CD4-positive, alpha-beta T cell (primary cell): ENCODE measurements around the gene SDC3. TPM values are rescaled to one million over a fixed set of nuclear protein-coding genes. Genes with fewer than 3 reads are reported as not detected.

Experiments used
- ATAC-seq: fragments of 200-7000 bp; cut with Tn5 transposase; one replicate; pipeline ENCODE4 v1.10.0; 2022; ENCODE audit warnings: mild to moderate bottlenecking; ENCODE audit not compliant: poor library complexity
- CTCF ChIA-PET: fragments of 350-600 bp; sonication (Branson Sonifier 250); formaldehyde crosslinking; loops from one replicate; lab custom pipeline; 2021; ENCODE audit warnings: antibody characterized with exemption, inconsistent platforms; lab: Charles Lee
- POLR2A ChIA-PET: fragments of 350-600 bp; sonication (Branson Sonifier 250); formaldehyde crosslinking; loops from one replicate; lab custom pipeline; 2021; ENCODE audit warnings: antibody characterized with exemption, inconsistent platforms; lab: Charles Lee
- DNase-seq, 14 experiments: peaks; one replicate each; pipeline ENCODE4 v3.0.0-alpha.2; 2013 to 2020; ENCODE audit warnings: mixed read lengths in 2 of 14
- H3K27ac ChIP-seq, 2 donors: one replicate each; pipeline versions ENCODE4 v1.5.1 to v1.7.0; 2013; ENCODE audit warnings: low read length in 2 of 2, low read depth in 1 of 2, mild to moderate bottlenecking in 1 of 2
- H3K27me3 ChIP-seq, 2 experiments: 1 replicate in 1 of 2; 2 replicates in 1 of 2; pipeline versions ENCODE4 v1.6.1 to v1.7.0; 2013; ENCODE audit warnings: low read length in 2 of 2, control low read depth in 1 of 2, mild to moderate bottlenecking in 1 of 2, moderate library complexity in 1 of 2; ENCODE audit not compliant: insufficient read depth in 2 of 2, control insufficient read depth in 1 of 2
- H3K36me3 ChIP-seq: one replicate; pipeline ENCODE4 v1.6.1; 2013; ENCODE audit warnings: low read length, control low read depth; ENCODE audit not compliant: insufficient read depth
- H3K4me1 ChIP-seq: one replicate; pipeline ENCODE4 v1.6.1; 2013; ENCODE audit warnings: low read length, control low read depth; ENCODE audit not compliant: insufficient read depth
- H3K4me3 ChIP-seq: one replicate; pipeline ENCODE4 v1.5.1; 2013; ENCODE audit warnings: mild to moderate bottlenecking, low read length, moderate library complexity
- H3K9me3 ChIP-seq, 2 experiments: 1 replicate in 1 of 2; 2 replicates in 1 of 2; pipeline versions ENCODE4 v1.6.1 to v1.7.0; 2013; ENCODE audit warnings: low read length in 2 of 2, mild to moderate bottlenecking in 2 of 2, control low read depth in 1 of 2, moderate library complexity in 1 of 2; ENCODE audit not compliant: control insufficient read depth in 1 of 2, insufficient read depth in 1 of 2
- H3K27ac Mint-ChIP-seq: one replicate; pipeline ENCODE4 v1.8.0; 2020; ENCODE audit warnings: mixed read lengths
- H3K27me3 Mint-ChIP-seq: one replicate; pipeline ENCODE4 v1.8.0; 2021; ENCODE audit warnings: mixed read lengths
- H3K36me3 Mint-ChIP-seq: one replicate; pipeline ENCODE4 v1.8.0; 2021; ENCODE audit warnings: low read depth, mixed read lengths
- H3K4me1 Mint-ChIP-seq: one replicate; pipeline ENCODE4 v1.8.0; 2021; ENCODE audit warnings: low read depth, mixed read lengths
- H3K4me3 Mint-ChIP-seq: one replicate; pipeline ENCODE4 v1.8.0; 2020; ENCODE audit warnings: mild to moderate bottlenecking, mixed read lengths
- H3K9me3 Mint-ChIP-seq: one replicate; pipeline ENCODE4 v1.8.0; 2020; ENCODE audit warnings: mixed read lengths
- CTCF ChIP-seq: fragments of 200-600 bp; IDR thresholded peaks from one replicate; pipeline ENCODE4 v1.8.0; 2022; ENCODE audit warnings: antibody characterized with exemption, mild to moderate bottlenecking
- intact Hi-C, 2 experiments: fragments of 100-400 bp; cut with DNase I in 1 of 2; cut with micrococcal nuclease in 1 of 2; formaldehyde crosslinking; loops; one replicate each; pipeline versions ENCODE4 v1.15.1 to v1.9.0; 2023 to 2025; cut with DNase I, micrococcal nuclease
- polyA plus RNA-seq, 2 donors: library from polyadenylated mRNA; unstranded; fragments of 120-200 nt; gene quantifications; one replicate each; pipeline ENCODE4 v1.2.1, GENCODE V29; 2013
- total RNA-seq, 174 experiments: library from RNA in 2 of 174; stranded (reverse) in 2 of 174; gene quantifications; one replicate each; pipeline ENCODE4 v1.2.3 and lab custom pipeline; 2021 to 2026

SDC3 gene
- total RNA-seq (under 1 TPM in 1 of 2 experiments, not detected in 1; 0.14 TPM), total RNA-seq (lab: John Stamatoyannopoulos, UW) (0 to 4.3 (median 0.50) reads per million in 172 experiments)
- polyA plus RNA-seq (2013, experiment 1 of 2) = 0.38 TPM
- 1.6 TPM for polyA plus RNA-seq (2013, experiment 2 of 2)

- Histone ChIP-seq H3K27ac (no peak within 1 kb of the TSS), H3K27me3 (peaks cover 23 to 36% of the 10 kb centered on the region in 2 experiments), H3K4me3 (peak within 1 kb of the TSS; percentile 41), H3K36me3 (no peaks in the 10 kb centered on the region), H3K4me1 (peaks cover 32% of the 10 kb centered on the region), H3K9me3 (peaks cover 0 to 8% of the 10 kb centered on the region in 2 experiments)
- TF ChIP-seq CTCF = no peak
- ChIA-PET POLR2A (interaction anchor here (0.6 kb wide), 1 partner anchor 353 kb away, joined by 5 read pairs; no protein-coding TSS in a partner anchor), CTCF (interaction anchor here (1.0 kb wide), 1 partner anchor 190 kb away, joined by 4 read pairs; no protein-coding TSS in a partner anchor)
- intact Hi-C loops = no loop called here
- ATAC-seq (peak; percentile 77), DNase-seq (peak in 4 of 14 experiments; percentile 12 to 68 (median 46))
- Mint-ChIP-seq H3K9me3 (no peaks in the 10 kb centered on the region), H3K27ac (no peak within 1 kb of the TSS), H3K27me3 (peaks cover 44% of the 10 kb centered on the region), H3K4me1 (peaks cover 16% of the 10 kb centered on the region), H3K4me3 (peak within 1 kb of the TSS; percentile 90), H3K36me3 (no peaks in the 10 kb centered on the region)
These were observed at the start of gene SDC3 for GRCh38 chr1:30908696-30909364. Gene SDC3 (minus strand): TSS chr1:30908758. CDS start chr1:30908586, 172 bp downstream.

- no peaks in the 10 kb centered on the region for H3K27me3 Mint-ChIP-seq
- H3K36me3 Mint-ChIP-seq = peaks cover 90% of the 10 kb centered on the region
These were observed 49.1 kb upstream of the SDC3 start for GRCh38 chr1:30957560-30958222.

More at GRCh38 chr1:30957560-30958222, 49.1 kb upstream of the SDC3 start:
- intact Hi-C loops = no loop called here
- Mint-ChIP-seq H3K4me1 (peaks cover 36% of the 10 kb centered on the region), H3K9me3 (no peaks in the 10 kb centered on the region), H3K27ac (no peak overlapping the region), H3K4me3 (no peak overlapping the region)
- Histone ChIP-seq H3K36me3 (peaks cover 74% of the 10 kb centered on the region), H3K4me1 (no peaks in the 10 kb centered on the region), H3K9me3 (no peaks in the 10 kb centered on the region), H3K27me3 (no peaks in the 10 kb centered on the region), H3K4me3 (no peak overlapping the region), H3K27ac (no peak overlapping the region)
- ChIA-PET POLR2A (no interaction called here), CTCF (no interaction called here)
- TF ChIP-seq CTCF = no peak
- no peak for ATAC-seq
- no peak for DNase-seq
